GM10266 (cell line): ENCODE data around the gene MRNIP.
A peak's percentile ranks its signal among the peaks of the same experiment; 100 is the strongest.

Experiments
- DNase-seq: peaks from one replicate; pipeline ENCODE4 v3.0.0; 2012; ENCODE audit errors: extremely low spot score
- TF ChIP-seq, protein P1 (sequence below): IDR thresholded peaks from 2 replicates; pipeline ENCODE4 v1.5.1; 2012; ENCODE audit warnings: mild to moderate bottlenecking, low read depth; ENCODE audit not compliant: control insufficient read depth, insufficient read depth; ENCODE audit errors: missing control alignments

The MRNIP gene

DNA sequence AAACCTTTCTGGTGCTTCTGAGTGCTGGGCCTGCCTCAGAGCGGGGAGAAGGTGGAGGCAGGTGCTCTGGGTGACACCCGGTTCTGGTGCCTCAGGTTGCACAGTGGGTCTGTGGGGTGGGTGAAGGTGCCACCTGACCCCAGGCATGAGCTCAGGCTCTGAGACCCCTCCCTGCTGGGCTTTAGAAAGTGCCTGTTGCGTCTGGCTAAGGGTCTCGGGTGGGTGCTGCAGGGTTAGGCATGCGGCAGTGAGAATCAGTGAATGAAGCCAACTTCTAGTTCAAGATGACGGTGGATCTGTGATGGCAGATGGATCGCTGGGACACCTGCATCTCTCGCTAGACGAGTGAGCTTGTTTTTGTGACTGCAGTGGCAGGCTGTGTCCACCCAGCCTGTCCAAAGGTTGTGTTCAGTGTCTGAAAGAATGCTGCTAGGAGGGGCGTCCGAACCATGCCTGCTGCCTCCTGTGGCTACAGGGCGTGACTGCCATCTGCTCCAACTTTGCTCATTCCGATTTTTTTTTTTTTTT, 32.9 kb downstream of the MRNIP start:
- TF ChIP-seq, protein P1, sequence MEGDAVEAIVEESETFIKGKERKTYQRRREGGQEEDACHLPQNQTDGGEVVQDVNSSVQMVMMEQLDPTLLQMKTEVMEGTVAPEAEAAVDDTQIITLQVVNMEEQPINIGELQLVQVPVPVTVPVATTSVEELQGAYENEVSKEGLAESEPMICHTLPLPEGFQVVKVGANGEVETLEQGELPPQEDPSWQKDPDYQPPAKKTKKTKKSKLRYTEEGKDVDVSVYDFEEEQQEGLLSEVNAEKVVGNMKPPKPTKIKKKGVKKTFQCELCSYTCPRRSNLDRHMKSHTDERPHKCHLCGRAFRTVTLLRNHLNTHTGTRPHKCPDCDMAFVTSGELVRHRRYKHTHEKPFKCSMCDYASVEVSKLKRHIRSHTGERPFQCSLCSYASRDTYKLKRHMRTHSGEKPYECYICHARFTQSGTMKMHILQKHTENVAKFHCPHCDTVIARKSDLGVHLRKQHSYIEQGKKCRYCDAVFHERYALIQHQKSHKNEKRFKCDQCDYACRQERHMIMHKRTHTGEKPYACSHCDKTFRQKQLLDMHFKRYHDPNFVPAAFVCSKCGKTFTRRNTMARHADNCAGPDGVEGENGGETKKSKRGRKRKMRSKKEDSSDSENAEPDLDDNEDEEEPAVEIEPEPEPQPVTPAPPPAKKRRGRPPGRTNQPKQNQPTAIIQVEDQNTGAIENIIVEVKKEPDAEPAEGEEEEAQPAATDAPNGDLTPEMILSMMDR = no peak
- no peak for DNase-seq

DNA sequence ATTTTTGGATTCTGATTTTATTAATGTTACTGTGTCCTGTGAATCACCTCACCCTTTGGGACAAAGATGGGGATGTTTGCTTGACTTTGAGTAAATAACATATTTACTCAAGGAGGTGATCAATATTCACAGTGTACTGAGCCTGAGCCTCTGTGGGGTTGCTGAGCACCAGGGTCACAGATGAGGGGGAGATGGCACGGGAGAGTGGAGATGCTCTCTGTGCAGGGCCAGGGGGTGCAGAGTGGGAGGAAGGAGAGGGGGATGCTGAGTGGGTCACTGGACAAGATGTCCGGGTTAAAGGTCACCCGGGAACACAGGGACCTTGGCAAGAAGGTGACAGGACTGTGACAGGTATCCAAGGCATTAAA, 33.9 kb downstream of the MRNIP start:
- no peak for DNase-seq
- TF ChIP-seq, protein P1 = no peak

DNA sequence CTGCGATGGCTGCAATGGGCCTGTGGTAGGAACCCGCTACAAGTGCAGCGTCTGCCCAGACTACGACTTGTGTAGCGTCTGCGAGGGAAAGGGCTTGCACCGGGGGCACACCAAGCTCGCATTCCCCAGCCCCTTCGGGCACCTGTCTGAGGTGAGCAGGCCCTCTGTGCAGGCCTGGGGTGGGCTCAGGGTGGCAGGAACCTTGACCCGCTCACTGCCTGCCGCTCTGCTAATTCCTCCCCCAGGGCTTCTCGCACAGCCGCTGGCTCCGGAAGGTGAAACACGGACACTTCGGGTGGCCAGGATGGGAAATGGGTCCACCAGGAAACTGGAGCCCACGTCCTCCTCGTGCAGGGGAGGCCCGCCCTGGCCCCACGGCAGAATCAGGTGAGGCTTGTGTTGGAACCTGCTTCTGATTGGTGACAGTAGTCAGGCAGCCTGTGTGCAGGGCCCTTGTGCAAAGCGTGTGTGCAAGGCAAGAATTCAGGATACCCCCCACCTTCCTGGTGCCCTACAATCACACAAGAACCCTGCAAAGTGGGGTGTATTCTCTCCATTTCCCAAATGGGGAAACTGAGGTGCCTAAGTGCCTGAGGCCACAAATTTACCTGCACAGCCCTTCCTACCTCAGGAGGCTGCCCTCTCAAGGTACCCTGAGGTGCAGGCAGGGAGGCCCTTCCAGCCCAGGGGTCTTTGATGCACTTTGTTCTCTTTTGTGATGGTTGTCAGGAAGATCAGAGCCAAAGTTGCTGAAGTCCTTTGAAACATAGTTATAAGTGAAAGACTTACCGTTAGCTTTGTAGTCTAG, 34.5 kb downstream of the MRNIP start:
- TF ChIP-seq, protein P1 = no peak
- no peak for DNase-seq

DNA sequence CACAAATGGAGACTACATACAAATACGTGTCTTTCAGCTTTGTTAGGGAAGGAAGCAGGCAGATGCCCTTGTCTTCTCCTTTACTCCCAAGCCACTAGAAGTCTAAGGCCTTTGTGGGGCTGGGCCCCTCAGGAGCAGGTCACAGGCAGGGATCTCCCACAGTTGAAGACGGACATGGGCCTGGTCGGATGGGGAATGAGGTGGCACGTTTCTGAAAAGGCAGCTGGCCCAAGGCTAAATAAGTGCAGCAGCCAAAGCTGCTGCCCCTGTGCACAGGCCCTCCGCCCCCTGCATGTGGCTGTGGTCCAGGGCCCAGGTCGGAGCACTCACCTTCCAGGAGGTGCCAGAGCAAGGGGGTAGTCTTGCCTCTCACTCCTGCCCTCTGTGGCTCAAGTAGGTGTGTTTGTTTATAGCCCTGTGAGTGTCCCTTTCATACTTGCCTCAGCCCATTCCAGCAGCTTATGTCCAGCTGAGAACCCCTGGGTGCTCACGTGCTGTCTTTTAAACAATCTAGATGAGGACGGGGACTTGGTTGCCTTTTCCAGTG, 36.1 kb downstream of the MRNIP start:
- no peak for DNase-seq
- TF ChIP-seq, protein P1 = no peak

DNA sequence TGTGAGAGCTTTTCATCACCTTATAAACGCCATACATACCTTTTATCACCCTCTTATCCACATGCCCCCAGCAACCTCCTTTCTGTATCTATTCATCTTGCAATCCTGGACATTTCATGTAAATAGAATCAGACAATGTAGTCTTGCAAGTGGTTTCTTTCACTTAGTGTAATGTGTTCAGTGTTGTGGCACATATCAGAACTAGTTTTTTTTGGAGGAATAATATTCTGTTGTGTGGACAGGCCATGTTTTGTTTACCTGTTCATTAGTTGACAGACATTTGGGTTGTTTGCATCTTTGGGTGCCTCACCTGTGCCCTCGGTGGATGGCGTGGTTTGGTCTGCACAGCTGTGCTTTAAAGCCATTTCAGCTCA, 36.6 kb downstream of the MRNIP start:
- no peak for DNase-seq
- TF ChIP-seq, protein P1 = no peak

DNA sequence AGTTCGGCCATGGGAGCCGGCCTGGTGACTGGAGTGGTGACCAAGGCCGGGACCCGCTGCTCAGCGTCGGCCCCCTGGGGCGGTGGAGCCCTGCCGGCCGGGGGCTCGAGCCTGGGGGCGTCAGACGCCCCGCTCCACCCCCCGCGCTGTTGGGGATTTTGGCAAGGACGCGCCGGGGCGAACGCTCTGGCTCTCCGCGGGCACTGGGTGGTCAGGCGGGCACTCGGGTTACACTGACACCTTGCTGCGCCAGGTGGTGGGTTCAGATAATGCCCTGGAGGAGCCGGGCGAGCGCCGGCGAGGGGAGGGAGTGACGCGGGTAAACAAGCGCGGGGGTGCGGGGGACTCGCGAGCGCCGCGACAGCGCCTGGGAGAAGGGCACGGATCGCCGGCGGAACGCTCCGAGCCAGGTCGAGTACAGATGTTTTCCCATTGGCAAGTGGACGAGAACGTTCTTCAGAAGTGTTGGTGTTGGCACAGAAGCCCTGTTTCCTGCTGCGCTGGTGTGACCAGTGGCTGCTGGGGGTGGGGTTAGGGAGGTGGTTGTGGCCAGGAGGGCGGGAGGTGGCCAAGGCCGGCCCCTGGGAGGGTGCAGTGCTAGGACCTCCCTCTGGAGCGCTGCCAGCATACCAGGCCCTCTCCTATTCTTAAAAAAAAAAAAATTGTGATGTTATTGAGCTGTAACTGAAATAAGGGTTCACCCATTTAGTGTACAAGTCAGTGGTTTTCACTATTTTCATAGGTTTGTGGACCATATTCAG, 37.1 kb downstream of the MRNIP start:
- TF ChIP-seq, protein P1 = no peak
- DNase-seq = peak; percentile 95
